NCI-H460 (cell line): Measurements from ENCODE around the gene PLA1A. TPM values are rescaled to one million over a fixed set of nuclear protein-coding genes. Genes with fewer than 3 reads are reported as not detected.

Source experiments
- DNase-seq: peaks from one replicate; pipeline ENCODE4 v3.0.0-alpha.2; 2016; ENCODE audit warnings: low read depth; ENCODE audit errors: extremely low read depth
- total RNA-seq: library from RNA; depleted of rRNA; stranded (reverse); fragments of >200 nt; shearing (Covaris generic); gene quantifications from 2 replicates; pipeline ENCODE4 v1.2.3, GENCODE V29; 2014

PLA1A gene
- total RNA-seq, 1 experiment from 2014 or later, result not detected

DNA sequence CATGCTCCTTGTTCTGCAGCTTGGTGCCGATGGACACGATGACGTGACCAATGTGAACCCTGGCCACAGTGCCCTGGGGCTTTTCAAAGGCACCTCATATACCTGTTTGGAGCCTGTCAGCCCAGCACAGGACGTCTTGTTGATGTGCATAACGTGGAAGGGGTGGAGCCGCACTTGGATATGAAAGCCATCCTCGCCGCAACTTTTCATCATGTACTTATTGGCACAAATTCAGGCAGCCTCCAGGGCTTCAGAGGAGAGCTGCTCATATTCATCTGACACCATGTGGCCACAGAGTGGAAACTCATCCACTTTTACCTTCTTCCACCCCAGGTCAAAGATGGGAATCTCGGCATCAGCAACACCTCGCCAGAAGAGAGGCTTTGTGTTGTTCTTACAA lies 38.0 kb downstream of the PLA1A start:
- no peak for DNase-seq

DNA sequence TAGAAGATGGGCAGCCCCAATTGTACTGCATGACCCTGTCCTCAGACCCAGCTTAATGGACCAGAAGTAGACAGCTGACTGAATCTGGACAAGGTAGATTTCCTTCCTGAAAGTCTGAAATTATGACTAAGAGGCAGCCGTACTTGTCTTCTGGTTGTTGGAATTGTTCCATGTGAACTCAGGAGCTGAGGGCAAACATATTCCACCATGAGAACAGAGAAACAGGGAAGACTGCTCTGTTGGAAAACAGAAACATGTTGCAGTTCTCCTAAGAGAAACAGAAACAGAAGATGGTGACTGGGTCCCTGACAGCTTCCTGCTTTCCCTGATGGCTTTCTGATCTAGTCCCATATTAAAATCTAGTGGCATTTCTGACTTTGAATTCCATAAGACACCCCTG lies 38.6 kb downstream of the PLA1A start:
- no peak for DNase-seq

DNA sequence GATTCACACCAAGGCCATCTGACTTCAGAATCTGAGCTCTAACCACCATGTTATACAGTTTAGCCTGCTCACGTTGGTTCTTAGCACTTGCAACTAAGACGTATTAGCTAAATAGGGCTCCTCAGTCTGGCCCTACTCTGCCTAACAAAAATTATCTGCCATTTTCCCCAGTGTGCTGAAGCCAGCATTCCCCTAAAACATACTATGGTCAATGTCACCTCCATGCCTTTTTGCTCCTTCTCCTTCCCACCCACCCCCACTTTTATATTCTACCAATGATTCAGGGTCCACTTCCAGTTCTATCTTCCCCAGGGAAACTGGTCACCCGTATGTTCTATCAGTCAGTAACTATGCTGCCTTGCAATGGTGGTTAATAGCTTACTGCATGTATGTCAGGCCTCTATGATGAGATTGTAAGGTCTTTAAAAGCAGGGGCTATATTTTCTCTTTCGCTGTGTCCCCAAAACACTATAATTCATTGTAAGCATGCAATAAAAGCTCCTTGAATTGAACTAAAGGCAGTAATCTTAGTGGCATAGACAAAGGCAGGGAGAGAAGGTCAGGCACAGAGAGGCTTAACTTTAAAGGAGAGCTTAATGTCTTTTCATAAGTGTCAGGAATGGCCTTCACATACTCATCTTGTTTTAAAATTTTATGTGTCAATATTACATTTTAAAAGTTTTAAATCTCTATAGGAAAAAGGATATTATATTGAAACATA lies 39.4 kb downstream of the PLA1A start:
- no peak for DNase-seq

DNA sequence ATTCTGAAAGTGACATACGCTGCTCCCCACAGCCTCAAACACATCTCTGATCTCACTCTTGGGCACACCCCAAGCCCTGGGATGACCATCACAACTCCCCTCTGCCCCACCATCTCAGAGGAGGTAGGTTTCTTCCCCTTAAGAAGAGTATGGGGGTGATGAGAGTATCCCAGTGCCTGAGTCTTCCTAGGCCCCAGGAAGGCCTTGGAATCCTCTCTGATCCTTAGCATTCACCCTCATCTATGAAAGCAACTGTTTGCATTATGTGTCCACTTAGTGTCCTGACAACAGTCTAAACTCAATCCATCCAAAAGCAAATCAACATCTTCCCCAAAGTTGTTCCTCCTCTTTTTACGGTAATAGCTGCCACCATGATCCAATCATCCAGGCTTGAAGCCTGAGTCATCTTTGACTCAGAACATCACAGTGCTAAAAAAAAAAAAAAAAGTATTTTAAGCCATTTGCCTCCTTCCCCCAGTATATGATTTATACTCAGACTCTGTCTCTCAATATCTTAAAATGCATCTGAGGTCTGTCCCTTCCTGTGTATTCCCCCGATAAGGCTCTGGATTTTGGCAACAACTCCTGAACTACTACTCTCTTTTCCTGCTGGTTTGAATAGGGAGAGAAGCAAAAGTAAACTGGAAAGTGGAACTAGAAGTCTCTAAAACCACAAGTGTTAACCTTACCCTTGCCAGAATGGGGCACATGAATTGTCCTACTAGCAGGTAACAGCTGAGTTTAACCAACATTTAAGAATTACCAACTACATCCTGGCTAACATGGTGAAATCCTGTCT lies 40.2 kb downstream of the PLA1A start:
- DNase-seq, result no peak

DNA sequence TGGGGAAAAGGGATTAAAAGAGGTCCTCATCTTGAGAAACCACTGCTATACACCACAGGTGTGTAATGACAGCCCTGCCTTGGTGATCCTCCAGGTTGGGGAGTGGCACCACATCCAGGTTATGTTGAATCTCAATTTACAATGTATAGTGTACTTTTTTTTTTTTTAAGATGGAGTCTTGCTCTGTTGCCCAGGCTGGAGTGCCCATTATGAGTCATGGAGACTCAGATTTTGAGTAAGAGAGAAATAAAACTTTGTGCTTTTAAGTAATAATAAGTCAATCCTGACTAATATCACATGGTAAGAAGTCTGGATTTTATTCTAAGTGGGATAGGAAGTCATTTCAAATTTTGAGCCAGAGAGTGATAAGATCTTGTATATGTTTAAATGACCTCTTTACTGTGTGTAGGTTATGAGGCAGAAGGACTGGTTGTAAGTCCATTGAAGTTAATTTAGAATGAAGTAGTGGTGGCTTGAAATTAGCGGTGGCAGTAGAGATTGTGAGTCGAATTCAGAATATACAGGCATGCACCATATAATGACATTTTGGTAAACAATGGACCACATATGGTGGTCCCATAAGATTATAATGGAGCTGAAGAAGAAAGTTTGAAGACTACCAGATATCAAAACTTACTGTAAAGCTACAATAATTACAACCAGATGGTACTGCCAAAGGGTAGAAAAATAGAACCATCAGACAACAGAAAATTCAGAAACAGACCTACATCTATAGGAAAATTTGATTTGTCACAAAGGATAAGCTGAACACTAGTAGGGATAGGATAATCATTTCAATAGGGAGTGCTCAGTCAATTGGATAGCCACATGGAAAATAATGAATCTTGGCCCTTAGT lies 42.0 kb downstream of the PLA1A start:
- DNase-seq, result no peak

DNA sequence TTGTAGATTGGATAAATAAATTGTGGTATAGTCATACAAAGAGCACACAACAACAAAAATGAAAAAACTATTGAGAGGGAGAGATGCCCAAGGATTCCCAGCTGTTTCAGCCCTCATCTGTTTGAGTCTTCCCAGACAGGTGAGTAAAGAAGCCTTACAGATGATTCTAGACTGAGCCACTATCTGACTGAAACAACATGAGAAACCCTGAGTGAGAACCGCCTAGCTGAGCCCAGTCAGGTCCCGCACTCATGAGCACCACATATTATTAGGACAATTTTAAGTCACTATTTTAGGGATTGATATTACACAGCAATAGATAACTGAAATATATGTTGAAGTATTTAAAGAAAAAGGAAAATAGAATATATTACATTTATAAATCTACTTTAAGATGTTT lies 43.7 kb downstream of the PLA1A start:
- no peak for DNase-seq

DNA sequence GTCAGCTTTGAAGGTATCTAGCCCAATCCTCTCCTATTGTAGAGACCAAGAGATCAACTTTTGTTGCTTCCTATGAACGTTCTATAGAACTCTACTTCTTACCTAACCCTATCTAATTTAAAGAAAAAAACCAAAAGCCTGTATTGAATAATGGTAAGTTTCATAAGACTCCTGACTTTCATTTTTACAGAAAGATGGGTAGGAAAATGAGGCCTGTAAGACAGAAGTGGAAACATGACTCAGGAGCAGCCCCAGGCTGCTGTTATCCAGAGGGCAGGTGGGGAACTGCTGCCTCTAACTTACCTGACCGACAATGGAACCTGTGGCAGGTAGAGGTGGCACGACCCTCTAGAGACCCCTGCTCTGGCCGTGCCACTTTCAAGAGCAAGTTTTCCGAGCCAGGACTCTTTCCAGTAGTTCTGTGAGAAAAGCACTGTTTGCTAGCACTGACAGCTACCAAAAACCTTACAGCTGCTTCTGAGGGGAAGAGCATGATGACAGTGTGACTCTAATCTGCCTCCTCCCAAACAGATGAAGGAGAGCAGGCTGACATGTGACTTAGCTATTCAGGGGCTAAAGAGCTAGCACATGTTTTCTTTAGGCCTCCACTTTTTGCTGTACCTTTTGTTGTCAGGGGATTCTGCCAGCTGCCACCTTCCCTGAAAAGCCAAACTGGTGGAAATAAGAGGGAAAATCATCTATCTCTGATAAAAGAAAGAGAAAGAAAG lies 45.2 kb downstream of the PLA1A start:
- DNase-seq, result no peak

DNA sequence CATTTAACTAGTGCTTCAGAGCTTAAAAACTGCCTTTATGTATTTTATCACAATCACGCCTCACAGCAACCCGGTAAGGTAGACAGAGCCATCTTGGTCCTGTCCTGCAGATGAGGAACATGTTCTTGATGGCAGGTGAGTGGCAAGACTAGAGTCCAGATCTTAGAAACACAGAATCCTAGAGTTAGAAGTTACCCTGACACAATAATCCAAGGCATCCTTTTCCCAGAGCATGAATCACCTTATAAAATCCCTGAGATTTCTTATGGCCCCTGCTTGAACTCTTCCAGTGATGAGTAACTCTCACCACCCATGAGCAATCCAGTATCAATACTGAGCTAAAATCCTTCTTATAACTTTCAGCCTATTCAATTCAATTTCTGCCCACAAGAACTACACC lies 45.8 kb downstream of the PLA1A start:
- no peak for DNase-seq

DNA sequence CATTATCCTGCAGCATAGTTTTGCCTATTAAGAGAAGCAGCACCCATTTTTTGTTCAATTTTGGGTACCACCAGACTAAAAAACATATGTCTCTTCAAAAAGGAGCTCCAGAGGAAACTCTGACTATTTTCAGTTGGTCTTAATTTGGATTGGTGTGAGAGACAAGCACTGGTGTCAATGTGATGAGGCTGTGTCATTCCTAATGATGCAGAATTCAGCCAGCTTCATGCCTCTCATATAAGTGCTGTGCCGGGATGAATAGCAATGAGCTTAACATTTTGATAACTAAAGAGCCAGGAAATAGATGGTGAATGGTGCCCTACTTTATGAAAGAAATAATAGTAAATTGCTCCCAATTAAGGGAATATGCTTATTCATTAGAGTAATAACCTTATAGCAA lies 46.8 kb downstream of the PLA1A start:
- no peak for DNase-seq

DNA sequence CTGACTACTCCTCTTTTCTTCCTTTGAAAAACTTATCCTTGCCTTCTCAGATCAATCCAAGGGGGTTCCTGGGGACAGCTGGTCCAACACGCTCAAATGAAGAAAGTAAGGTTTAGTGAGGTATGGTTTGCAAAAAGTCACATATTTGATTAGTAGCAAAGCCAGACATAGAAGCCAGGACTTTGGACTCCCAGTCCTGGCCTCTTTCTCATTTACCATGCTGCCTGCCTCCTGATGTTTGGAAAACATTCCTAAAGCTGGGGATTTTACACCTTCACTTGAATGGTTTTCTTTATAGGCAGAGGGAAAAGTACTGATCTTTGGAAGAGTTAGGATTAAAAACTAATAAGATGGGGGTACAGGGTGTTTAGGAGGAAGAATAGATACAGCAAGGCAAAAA lies 48.1 kb downstream of the PLA1A start:
- no peak for DNase-seq

DNA sequence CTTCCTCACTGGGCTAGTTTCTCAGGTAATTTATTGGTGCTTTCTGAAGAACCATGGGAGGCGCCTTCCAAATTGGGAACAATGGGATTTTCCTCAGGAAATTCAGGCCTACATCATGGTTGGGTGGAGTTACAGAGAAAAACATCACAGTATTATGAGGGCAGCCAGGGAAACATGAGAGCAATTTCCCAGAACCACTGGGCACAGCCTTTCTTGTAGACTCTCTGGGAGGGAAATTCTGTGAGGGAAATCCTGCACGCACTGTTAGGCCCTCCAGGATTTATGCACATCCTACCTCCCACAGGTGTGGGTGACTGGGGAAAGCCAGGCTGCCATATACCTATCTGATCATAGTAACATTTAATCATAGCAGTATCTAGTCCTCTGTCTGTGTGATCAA lies 49.5 kb downstream of the PLA1A start:
- DNase-seq, result no peak

DNA sequence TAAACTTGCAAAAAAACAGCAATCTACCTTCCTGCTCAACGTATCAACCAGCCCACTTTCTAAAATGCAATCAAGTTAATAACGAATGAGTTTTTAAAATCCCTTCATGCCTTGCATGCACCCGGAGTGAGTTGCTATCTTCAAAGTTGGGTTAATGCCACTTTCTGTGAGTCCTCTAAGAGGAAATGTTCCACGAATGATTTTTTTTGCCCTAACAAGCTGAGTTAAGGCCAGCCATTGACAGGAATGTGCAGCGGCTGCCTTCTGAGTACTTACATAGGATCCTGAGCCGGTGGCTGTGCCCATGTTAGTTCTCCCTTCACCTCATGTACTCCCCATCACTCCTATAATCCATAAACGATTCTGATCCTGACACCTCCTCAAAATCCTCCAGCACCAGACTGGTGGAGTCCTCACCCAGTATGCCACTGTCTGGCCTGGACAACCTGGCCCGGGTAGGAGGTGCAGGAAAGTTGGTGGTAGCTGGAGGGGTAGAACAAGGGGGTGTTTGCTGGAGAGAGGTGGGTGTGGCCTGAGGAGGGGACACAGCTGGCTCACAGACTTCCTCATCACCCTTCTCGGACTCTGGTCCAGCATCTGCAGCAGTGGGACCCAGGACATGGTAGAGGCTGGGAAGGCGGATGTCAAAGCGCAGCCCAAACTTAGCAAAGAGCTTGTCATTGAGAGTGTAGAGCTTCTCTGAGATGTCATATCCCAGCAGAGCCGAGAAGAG lies 50.3 kb downstream of the PLA1A start:
- no peak for DNase-seq

DNA sequence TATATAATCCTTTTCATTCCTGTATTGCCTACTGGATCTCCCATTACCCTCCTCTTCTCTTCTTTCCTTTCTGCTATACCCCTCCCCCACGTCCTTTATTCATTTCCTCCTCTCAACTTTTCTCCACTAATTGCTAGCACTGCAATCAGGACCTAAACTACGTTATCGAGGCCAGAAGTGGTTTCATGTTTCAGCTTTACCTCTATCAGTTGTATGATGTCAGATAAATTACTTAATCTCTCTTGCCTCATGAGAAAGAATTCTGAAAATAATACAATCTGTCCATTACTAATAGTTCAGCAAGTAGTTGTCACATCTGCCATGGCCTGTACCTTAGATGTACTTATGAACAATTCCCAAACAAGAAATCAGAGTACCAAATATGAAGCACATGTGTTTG lies 52.1 kb downstream of the PLA1A start:
- DNase-seq, result no peak

DNA sequence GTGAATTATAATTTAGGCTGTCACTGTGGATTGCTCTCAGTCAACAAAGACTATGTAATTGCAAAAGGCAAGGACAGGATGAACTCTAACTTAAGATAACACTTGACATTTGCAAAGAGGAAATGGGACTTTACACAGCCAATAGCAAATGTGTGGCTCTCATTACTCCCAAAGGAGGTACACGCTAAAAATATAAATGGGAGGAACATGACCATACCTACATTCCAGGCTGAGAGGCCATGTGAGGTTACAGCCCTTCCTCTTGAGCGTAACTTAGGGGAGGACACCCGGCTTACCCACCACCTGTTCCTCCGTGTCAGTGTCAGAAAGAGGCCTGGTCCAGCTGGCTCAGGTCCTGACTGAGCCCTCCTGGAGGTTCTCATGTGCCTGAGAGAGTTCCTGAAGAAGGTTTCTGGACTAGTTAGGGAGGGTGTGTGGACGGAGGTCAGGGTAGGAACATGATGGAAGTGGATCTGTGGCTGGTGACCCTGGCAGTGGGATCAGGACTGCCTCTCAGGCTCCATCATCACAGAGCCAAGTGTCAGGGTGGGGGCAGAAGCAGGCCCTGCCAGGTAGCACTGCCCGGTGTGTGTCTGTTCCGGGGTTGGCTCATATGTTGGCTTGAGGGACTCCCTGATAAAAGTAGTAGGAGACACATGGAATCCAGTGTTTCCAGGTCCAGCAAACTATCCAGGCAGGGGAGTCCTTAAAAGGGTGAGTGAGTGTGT lies 54.8 kb downstream of the PLA1A start:
- DNase-seq, result no peak

DNA sequence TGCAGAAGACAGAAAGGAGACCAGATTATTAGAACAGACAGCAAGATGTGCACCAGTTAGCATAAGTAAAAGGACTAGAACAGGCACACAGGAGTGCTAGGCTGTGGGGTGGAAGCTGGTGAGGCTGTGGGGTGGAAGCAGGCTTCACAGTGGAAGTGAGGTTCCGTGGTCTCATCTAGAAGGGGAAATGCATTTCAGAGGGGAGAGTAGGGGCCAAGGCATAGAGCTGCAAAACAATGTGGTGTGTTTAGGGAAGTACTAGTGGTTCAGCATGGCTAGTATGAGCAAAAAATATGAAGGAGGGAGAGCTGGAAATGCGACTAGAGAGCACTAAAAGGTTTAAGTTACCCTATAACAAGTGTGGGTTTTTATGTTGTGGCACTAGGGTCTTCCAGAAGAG lies 56.2 kb downstream of the PLA1A start:
- no peak for DNase-seq

DNA sequence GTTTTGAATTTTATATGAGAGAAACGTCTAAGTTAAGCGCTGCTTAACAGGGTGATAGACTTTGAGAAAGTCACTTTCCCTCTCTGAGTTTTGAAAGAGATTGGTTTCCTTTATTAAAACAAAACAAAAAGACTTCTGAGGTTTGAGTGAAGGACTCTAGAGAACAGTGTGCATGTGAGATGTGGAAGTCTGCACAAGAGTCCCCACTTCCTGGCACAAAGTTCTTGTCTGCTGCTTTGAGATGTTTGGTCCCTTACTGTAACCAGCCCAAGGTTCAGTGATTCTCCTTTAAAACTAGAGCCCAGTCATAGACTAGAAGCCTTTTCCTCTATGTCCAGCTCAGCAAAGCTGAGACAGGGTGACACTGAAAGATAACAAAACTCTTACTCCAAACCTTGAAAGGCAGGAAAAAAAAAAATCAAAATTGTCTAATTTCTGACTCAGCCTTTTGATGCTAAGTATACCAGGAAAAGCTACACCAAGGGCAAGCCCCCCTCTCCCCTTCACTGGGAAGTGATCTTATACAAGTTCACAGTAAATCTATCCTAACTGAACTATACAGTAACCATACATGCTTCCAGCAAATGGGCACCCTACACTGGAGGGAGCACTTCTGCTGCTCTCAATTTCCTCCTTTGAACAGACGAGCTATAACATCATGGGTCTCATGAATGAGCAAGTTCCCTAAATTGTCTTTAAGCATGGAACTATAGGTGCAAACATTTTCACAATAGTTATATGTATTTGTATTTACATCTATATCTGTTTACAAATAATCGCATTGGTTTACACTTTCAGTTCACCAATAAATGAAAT lies 60.4 kb downstream of the PLA1A start:
- no peak for DNase-seq

DNA sequence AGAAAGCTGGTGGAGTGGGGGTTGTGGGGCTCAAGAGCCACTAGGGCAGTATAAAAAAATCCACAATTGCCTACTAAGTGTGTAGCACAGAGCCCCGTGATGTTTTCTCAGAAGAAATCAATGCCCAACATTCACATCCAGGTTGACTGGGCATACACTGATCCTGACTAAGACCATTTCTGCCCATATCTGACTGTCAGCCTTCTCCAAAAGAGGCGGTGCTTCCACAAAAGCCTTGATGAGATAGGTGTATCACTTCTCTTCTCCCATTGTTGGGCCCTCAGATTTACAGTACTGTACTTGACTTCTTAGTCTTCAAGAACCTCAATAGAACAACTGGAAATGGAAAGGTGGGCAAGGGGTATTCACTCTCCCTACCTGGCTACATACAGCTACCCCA lies 61.3 kb downstream of the PLA1A start:
- DNase-seq, result no peak

DNA sequence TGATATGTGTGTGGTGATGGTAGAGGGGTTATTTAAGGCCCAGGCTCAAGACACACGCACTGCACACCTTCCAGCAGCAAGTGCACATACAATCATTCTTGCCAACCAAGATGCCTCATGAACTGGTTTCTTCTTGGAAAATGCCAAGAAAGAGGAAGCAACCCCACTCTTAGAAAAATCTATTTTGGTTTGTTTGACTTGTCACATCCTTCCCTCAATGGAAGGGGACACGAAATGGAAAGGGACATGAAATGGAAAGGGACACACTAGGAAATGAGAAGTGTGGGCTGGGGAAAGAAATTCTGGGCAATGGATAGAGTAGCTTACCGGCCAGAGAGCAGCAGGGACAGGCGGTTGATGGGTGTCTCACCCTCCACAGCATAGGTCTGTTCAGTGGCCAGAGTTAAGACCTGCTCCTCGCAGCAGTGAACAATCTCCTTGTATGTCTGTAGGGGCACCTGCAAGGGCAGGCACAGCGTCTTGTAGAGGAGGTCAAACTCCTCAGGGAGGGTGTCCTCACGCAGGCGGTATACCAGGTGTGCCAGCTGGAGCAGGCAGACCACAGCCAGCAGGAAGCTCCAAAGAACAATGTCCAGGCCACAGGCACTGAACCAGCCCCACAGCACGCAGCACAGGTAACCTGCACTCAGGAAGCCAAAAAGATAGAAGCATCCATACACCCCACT lies 62.1 kb downstream of the PLA1A start:
- DNase-seq, result no peak
